Activated T-cell treated with anti-CD3 and anti-CD28 coated beads, Interleukin-2, amount 50 U/mL, for 24 hours (primary cell): Measurements from ENCODE around the gene BCOR.

Experiments used
- DNase-seq: peaks from one replicate; pipeline ENCODE4 v3.0.0-alpha.2; 2020
- H3K27ac Mint-ChIP-seq: 2 replicates; pipeline ENCODE4 v1.8.0; 2020; ENCODE audit warnings: mild to moderate bottlenecking, mixed read lengths
- H3K27me3 Mint-ChIP-seq: 2 replicates; pipeline ENCODE4 v1.8.0; 2020; ENCODE audit warnings: mixed read lengths
- H3K36me3 Mint-ChIP-seq: 2 replicates; pipeline ENCODE4 v1.8.0; 2020; ENCODE audit warnings: low read depth, mixed read lengths
- H3K4me1 Mint-ChIP-seq: 2 replicates; pipeline ENCODE4 v1.8.0; 2020; ENCODE audit warnings: low read depth, mixed read lengths
- H3K4me3 Mint-ChIP-seq: 2 replicates; pipeline ENCODE4 v1.8.0; 2020; ENCODE audit warnings: mild to moderate bottlenecking, moderate library complexity, mixed read lengths
- H3K9me3 Mint-ChIP-seq: 2 replicates; pipeline ENCODE4 v1.8.0; 2020; ENCODE audit warnings: mixed read lengths

BCOR gene

DNA sequence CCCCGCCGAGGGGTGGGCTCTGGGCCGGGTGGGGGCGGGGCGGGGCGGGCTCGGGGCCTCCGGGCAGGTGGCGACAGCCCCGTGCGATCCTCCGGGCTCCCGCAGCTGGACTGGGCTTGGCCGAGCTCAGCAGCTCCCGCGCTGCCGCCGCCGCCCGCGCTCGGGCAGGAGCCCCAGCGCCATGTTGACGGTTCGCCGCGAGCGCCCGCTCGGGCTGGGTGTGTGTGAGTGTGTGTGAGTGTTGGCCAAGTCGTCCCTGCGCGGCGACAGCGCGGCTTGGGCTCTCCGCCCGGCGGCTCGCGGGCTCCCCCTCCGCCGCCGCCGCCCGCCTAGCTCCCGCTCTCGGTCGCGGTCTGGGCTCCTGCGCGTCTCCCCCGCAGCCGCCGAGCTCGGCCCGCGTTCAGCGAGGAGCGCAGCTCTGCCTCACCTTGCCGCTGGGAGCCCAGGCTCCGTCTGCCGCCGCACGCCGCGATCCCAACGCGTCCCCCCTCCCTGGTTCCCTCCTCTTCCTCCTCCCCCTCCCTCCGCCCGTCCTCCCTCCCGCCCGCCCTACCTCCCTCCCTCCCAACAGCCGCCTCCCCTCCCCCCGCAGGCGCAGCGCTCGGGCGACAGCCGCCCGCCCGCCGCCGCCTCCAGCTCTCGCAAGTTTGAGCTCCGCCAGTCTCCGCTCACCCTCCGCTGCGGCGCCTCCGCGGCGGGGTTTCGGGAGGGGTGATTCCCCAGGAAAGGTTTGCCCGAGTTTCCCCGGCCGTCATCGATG is at the start of gene BCOR:
BCOR (minus strand) TSS at position 455 of the 760 bp plus-strand sequence. CDS start 20,029 bp downstream, outside the sequence.
- H3K4me1 Mint-ChIP-seq: peaks cover 43% of the 10 kb centered on the region
- no peaks in the 10 kb centered on the region for H3K9me3 Mint-ChIP-seq
- H3K27ac Mint-ChIP-seq: peak within 1 kb of the TSS; percentile 87
- H3K27me3 Mint-ChIP-seq: peaks cover 67% of the 10 kb centered on the region
- H3K4me3 Mint-ChIP-seq: peak within 1 kb of the TSS; percentile 85
- peaks cover 9% of the 10 kb centered on the region for H3K36me3 Mint-ChIP-seq
- peak; percentile 80 for DNase-seq

DNA sequence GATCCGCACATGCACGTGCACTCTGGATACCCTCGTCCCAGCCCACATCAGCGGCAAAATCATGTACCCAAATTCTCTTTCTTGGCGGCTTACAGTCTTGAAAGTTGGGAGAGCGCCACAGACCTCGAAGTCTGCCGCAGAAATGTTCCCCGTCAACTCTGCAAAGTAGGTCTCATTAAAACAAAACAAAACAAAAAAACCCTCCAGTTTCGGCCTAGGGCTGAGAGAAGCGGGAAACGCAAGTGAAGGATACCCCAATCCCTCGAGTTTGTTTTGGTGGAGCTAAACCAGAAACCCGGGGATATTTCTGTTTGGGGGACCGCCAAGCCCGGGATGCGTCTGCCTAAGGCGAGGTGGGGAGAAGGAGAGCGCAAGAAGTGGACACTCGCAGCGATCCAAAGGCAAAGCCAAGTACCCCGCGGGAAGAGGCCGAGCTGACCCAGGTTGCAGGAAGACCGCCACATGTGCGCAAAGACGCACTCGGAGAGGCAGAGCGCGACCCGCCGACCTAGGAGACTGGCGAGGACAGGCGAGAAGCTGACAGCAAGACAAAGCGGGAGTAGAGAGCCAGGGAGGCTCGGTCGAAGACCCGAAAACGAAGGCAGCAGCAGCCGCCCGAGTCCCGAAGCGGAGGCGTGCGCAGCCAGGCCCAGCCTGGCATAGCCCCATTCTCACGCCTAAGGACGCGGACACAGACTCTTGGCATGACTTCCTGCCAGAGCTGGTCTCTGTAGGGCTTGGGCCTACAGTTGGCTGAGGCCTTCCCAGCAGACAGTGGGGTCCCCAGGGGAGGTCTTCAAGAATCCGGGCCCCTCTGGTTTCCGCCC is 49.6 kb upstream of the BCOR start:
- no peaks in the 10 kb centered on the region for H3K36me3 Mint-ChIP-seq
- H3K27ac Mint-ChIP-seq: no peak overlapping the region
- H3K4me1 Mint-ChIP-seq: peaks cover 16% of the 10 kb centered on the region
- peak; percentile 31 for DNase-seq
- no peaks in the 10 kb centered on the region for H3K9me3 Mint-ChIP-seq
- H3K4me3 Mint-ChIP-seq: peak overlapping the region; percentile 29
- peaks cover 80% of the 10 kb centered on the region for H3K27me3 Mint-ChIP-seq

DNA sequence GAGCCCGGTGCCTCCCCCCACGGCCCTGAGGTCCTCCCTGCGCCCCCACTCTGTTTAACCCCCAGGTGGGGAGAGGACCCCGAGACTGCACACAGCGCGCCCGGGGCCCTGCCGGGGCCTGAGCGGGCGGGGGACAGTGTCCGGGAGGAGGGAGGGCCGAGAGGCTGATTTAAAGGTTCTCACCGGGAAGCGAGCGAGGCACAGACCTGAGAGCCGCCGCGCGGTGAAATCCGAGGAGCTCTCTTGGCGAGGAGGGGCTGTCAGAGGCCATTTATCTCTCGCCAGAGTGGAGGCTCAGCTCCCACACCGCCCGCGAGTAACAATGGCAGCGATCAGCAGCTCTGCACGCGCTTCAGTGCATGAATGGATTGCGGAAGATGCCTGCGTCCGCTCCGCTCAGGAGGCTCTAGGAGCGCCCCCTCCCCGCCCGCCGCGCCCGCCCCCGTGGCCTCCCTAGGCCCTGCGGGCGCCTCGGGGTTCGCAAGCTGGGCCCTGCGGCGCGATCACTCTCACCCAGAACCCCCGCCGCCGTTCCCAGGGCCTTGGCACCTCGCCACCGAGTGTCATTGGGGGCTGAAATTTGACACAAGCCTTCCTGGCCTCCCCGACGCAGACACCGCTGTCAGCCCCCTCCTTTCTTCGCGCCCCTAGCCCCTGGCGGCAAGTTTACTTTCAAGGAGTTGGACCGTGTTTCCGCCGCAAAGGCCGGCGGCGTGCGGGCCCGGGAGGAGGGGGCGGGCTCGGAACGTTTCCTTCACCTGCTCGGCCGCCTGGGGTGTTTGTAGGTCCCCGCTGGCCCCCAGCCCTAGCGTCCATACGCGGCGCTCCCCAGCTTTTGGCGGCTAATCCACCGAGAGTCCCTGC is 48.7 kb upstream of the BCOR start:
- DNase-seq: peak; percentile 49
- Mint-ChIP-seq H3K9me3 (no peaks in the 10 kb centered on the region), H3K4me3 (peak overlapping the region; percentile 39)

DNA sequence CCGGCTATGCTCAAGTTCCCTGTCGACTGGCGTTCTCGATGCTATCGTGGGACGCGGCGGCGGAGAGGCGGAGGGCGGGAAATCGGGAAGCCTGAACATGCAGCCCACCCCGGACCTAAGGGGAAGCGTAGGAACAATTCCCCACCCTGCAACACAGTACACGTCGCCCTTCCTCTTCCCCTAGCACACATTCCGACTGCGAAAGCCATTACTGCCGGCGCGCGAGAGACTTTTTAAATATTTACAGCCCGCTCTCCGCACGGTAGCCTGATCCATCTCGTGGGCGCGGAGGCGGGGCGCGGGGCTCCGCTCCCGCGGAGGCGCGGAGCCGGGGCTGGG is 48.1 kb upstream of the BCOR start:
- H3K27ac Mint-ChIP-seq: no peak overlapping the region
- peaks cover 16% of the 10 kb centered on the region for H3K4me1 Mint-ChIP-seq
- no peaks in the 10 kb centered on the region for H3K9me3 Mint-ChIP-seq
- no peaks in the 10 kb centered on the region for H3K36me3 Mint-ChIP-seq
- peaks cover 70% of the 10 kb centered on the region for H3K27me3 Mint-ChIP-seq
- peak overlapping the region; percentile 36 for H3K4me3 Mint-ChIP-seq
- DNase-seq: no peak

More for the DNA sequence above, 48.7 kb upstream of the BCOR start:
- Mint-ChIP-seq H3K27ac (no peak overlapping the region), H3K36me3 (no peaks in the 10 kb centered on the region), H3K4me1 (peaks cover 16% of the 10 kb centered on the region), H3K27me3 (peaks cover 73% of the 10 kb centered on the region)

DNA sequence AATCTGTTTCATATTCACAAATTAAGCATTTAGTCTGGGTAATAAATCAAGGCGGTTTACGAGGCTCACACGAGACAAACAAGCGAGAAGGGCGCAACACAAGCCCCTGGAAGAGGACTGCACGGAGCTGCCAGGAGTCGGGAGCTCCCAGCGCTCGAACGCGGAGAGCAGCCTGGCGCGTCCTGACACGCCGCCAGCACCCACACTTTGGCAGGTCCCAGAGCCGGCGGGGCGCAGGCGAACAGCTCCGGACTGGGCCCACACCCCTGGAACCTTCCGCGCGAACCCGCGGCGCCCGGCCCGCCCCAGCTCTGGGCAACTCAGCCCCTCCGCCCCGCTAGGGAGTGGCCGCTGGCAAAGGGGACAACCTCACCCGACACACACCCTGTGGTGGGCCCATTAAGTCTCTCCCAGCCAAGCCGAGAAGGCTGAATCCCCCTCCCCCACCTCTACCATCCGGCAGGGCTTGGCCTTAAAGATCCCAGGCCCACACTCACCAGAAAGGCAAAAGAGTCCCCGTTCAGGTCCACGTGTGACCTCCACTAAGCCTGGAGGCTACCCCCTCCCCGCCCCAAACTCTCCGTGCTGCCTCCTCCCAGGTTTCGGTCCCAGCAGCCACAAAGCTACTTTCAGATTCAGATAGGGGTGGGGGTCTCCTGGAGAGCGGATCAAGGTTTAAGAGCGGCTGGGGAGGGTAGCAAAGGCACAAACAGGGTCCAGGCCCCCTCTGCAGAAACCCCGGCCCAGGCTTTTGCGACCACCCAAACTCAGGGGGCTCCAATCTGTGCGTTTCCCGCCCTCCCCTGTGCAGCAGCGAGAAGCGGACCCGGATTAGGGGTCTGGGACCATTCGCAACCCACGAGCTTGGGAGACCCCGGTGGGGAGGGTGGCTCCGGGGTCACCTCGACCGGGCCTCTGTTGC is 47.5 kb upstream of the BCOR start:
- no peak overlapping the region for H3K27ac Mint-ChIP-seq
- H3K4me3 Mint-ChIP-seq: peak overlapping the region; percentile 36
- no peak for DNase-seq
- no peaks in the 10 kb centered on the region for H3K9me3 Mint-ChIP-seq
- H3K4me1 Mint-ChIP-seq: peaks cover 16% of the 10 kb centered on the region
- H3K27me3 Mint-ChIP-seq: peaks cover 70% of the 10 kb centered on the region
- H3K36me3 Mint-ChIP-seq: no peaks in the 10 kb centered on the region

DNA sequence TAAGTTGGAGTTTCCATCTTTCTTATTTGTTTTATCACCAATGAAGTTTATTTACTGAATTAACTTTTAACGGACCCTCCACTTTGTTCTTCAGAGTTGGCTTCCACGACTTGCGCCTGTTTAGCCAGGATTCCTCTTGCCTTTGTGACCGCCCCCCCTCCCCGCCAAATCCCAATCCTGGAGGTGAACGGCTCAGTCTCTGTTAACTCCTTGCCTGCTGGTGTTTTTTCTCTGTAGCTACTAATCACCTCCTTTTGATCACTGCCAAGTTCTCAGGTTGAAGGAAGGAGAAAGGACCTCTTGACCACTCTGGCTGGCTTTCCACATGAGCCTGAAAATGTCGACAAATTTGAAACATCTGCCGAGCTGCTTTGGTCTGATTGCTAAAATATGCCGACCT is 46.8 kb upstream of the BCOR start:
- Mint-ChIP-seq H3K4me1 (peaks cover 16% of the 10 kb centered on the region), H3K27me3 (peaks cover 69% of the 10 kb centered on the region), H3K36me3 (no peaks in the 10 kb centered on the region), H3K27ac (no peak overlapping the region), H3K4me3 (no peak overlapping the region), H3K9me3 (no peaks in the 10 kb centered on the region)
- no peak for DNase-seq

DNA sequence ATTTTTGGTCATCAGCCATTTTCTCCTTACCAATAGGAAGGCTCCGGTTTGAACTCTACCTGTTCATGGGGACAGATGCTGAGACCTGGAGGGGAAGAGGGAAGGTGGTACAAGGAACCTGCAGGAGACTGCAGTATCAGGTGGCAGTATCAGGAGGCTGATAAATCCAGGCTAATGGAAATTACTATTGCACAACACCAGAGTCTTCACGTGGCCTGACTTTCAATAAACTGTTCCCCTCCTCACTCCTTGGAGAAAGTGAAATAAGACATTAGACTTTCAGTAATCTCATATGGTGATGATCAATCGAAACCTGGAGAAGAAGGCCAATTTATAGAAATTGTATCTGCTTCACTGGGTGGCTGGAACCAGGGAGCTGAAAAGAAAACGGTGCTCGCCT is 46.2 kb upstream of the BCOR start:
- peaks cover 65% of the 10 kb centered on the region for H3K27me3 Mint-ChIP-seq
- no peaks in the 10 kb centered on the region for H3K36me3 Mint-ChIP-seq
- no peak overlapping the region for H3K4me3 Mint-ChIP-seq
- DNase-seq: no peak
- H3K4me1 Mint-ChIP-seq: peaks cover 13% of the 10 kb centered on the region
- no peaks in the 10 kb centered on the region for H3K9me3 Mint-ChIP-seq
- H3K27ac Mint-ChIP-seq: no peak overlapping the region

DNA sequence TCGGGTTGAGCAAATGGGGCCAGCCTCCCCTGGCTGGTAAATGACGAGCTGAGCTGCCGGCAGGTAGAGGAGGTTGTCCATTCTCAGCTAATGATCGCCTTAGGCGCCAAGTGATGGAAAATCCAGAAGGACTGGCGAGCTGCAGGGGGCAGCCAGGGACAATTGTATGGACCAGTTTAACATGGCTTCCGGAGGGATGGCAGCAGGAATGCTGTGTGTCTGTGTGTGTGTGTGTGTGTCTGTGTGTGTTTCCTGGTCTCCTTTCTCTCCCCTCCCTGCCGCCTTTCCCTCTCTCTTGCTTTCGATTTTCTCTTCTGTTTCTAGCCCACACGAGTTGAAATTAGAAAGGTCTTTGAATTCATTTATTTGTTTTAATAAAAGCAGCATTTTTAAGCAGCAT is 45.2 kb upstream of the BCOR start:
- Mint-ChIP-seq H3K4me1 (peaks cover 10% of the 10 kb centered on the region), H3K27ac (no peak overlapping the region), H3K27me3 (peaks cover 60% of the 10 kb centered on the region), H3K36me3 (no peaks in the 10 kb centered on the region), H3K4me3 (no peak overlapping the region), H3K9me3 (no peaks in the 10 kb centered on the region)
- DNase-seq: no peak

DNA sequence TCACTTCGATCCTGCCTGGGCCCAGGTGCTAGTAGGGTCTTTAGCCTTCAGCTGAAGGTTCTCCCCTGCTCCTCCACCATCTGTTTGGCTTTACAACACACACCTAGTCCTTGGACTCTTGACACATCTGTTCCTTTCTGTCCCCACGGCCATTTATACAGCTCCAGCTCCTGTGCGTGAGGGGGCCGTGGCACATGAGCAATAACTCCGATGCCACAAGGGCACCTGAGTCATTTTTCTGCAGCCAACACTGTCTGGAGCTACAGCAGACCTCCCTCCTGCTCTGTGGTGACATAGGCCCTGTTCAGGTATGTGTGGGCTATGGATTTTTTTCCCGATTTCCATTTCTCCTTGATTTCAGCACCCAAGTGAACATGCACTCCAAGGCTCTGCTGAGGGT is 44.7 kb upstream of the BCOR start:
- peaks cover 54% of the 10 kb centered on the region for H3K27me3 Mint-ChIP-seq
- H3K9me3 Mint-ChIP-seq: no peaks in the 10 kb centered on the region
- no peak overlapping the region for H3K4me3 Mint-ChIP-seq
- H3K36me3 Mint-ChIP-seq: no peaks in the 10 kb centered on the region
- peaks cover 10% of the 10 kb centered on the region for H3K4me1 Mint-ChIP-seq
- no peak for DNase-seq
- no peak overlapping the region for H3K27ac Mint-ChIP-seq

DNA sequence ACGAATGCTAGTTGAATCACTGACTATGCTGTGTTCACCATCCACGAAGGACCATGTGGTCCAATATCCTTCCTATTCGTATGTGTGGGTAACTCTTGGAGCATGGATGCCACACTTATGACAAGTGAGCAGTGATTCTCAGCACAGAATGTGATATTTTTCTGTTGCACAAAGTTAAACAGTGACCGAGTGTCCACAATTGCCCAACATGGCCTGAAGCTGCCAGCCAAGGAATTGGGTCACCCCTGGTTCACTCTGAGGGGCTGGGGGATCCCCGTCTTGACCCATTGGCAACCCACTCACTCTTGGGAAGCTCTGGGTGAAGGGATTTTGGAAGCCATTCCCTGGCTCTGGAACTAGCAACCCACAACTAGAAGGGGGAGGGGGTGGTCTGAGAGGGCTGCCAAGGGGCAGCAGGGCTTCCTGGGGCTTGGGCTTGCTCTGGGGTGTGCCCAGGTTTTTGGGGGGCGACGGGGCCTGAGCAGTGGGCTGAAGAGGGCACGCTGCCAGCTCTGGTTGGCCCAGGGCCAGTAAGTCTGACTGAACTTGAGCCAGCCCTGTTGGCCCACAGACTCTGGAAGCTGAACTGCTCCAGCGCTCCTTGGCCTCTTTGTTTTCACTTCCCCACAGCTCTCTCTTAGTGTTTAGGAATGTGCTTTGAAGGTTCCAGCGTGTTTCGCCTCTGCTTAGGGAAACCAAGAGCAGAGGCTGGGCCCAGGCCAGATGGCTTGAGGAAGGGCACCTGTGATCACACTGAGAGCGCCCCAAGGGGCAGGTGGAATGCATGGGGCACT is 43.1 kb upstream of the BCOR start:
- no peaks in the 10 kb centered on the region for H3K36me3 Mint-ChIP-seq
- H3K27me3 Mint-ChIP-seq: peaks cover 44% of the 10 kb centered on the region
- H3K4me1 Mint-ChIP-seq: peaks cover 3% of the 10 kb centered on the region
- no peaks in the 10 kb centered on the region for H3K9me3 Mint-ChIP-seq
- H3K27ac Mint-ChIP-seq: no peak overlapping the region
- no peak for DNase-seq
- no peak overlapping the region for H3K4me3 Mint-ChIP-seq

DNA sequence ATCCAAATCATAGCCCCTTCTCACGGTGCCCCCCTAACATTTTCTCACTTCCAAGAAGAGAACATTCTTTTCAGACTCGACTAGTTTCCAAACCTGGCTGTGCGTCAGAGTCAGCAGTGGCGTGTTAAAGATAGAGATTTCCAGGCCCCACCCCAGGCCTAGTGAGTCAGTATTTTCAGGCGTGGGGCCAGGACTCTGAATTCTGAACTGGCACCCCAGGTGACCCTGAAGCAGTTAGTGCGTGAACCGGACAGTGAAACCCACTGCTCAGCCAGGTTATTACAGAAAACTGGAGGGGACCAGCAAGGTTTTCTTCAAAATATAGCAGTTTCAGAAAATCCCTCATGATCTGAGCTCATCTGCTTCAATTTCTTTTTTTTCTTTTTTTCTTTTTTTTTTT is 35.0 kb upstream of the BCOR start:
- H3K36me3 Mint-ChIP-seq: no peaks in the 10 kb centered on the region
- no peaks in the 10 kb centered on the region for H3K9me3 Mint-ChIP-seq
- peaks cover 2% of the 10 kb centered on the region for H3K4me1 Mint-ChIP-seq
- no peak overlapping the region for H3K4me3 Mint-ChIP-seq
- no peak overlapping the region for H3K27ac Mint-ChIP-seq
- no peaks in the 10 kb centered on the region for H3K27me3 Mint-ChIP-seq
- DNase-seq: no peak

DNA sequence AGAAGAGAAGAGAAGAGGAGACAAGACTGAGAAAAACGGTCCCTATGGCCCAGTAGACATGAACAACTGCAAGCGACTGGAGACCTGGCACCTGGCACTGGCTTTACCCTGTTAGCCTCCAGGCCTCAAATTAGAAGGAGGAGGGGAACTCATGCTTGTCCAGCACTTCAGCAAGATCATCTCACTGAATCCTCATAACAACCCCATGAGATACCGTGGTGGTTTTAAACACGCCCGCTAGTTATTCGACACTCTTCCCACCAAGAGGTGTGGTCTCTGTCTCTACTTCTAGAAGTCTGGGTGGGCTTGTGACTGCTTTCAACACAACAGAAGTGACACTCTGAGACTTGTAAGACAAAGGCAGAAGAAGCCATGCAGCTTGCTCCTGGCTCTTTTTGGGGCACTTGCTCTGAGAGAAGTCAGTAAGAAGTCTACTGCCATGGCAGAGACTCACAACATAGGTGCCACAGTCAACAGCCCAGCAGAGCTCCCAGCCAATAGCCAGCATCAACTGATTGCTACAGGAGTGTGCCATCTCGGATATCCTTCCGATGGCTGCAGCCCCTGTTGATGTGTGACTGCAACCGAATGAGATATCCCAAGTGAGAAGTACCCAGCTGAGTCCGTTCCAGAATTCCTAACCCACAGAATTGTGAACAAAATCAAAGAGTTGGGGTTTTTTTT is 34.0 kb upstream of the BCOR start:
- peaks cover 2% of the 10 kb centered on the region for H3K36me3 Mint-ChIP-seq

DNA sequence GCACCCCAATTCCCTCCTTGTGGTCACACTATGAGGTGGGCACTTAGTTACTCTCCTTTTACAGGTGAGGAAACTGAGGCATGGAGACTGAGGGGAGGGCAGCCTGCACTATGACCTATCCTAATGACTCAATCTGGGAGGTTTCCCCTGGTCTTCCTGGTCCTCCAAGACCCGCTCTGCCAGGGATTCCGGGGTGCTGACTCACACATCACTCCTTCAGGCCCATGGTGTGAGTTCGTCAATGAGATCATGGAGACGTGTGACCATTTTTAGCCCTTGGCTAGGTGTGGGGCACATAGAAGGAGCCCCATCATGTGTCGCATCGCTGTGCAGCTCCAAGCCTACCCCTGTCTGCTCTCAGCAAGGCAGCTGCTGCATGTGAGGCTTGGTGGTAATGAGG is 32.4 kb upstream of the BCOR start:
- H3K27ac Mint-ChIP-seq: no peak overlapping the region
- peaks cover 5% of the 10 kb centered on the region for H3K4me1 Mint-ChIP-seq
- DNase-seq: no peak
- no peak overlapping the region for H3K4me3 Mint-ChIP-seq
- peaks cover 8% of the 10 kb centered on the region for H3K27me3 Mint-ChIP-seq
- no peaks in the 10 kb centered on the region for H3K9me3 Mint-ChIP-seq
- peaks cover 2% of the 10 kb centered on the region for H3K36me3 Mint-ChIP-seq

More for the DNA sequence above, 34.0 kb upstream of the BCOR start:
- no peaks in the 10 kb centered on the region for H3K9me3 Mint-ChIP-seq
- H3K27ac Mint-ChIP-seq: no peak overlapping the region
- DNase-seq: no peak
- peaks cover 2% of the 10 kb centered on the region for H3K27me3 Mint-ChIP-seq
- H3K4me3 Mint-ChIP-seq: no peak overlapping the region
- H3K4me1 Mint-ChIP-seq: peaks cover 5% of the 10 kb centered on the region
